ENCODE measurements around the gene HSPA1A. TPM values are rescaled to one million over a fixed set of nuclear protein-coding genes. Genes with fewer than 3 reads are reported as not detected.

The HSPA1A gene
- total and polyA plus RNA-seq, 9 of the 15 experiments (the other 6 are each of a cell fraction or from before 2014, with no cell fraction given) = 2.2 to 273 (median 107) TPM

- TF ChIP-seq, protein P1, sequence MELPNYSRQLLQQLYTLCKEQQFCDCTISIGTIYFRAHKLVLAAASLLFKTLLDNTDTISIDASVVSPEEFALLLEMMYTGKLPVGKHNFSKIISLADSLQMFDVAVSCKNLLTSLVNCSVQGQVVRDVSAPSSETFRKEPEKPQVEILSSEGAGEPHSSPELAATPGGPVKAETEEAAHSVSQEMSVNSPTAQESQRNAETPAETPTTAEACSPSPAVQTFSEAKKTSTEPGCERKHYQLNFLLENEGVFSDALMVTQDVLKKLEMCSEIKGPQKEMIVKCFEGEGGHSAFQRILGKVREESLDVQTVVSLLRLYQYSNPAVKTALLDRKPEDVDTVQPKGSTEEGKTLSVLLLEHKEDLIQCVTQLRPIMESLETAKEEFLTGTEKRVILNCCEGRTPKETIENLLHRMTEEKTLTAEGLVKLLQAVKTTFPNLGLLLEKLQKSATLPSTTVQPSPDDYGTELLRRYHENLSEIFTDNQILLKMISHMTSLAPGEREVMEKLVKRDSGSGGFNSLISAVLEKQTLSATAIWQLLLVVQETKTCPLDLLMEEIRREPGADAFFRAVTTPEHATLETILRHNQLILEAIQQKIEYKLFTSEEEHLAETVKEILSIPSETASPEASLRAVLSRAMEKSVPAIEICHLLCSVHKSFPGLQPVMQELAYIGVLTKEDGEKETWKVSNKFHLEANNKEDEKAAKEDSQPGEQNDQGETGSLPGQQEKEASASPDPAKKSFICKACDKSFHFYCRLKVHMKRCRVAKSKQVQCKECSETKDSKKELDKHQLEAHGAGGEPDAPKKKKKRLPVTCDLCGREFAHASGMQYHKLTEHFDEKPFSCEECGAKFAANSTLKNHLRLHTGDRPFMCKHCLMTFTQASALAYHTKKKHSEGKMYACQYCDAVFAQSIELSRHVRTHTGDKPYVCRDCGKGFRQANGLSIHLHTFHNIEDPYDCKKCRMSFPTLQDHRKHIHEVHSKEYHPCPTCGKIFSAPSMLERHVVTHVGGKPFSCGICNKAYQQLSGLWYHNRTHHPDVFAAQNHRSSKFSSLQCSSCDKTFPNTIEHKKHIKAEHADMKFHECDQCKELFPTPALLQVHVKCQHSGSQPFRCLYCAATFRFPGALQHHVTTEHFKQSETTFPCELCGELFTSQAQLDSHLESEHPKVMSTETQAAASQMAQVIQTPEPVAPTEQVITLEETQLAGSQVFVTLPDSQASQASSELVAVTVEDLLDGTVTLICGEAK (IDR thresholded peaks at IDR 0.05) = peak; percentile 73
- TF ChIP-seq, protein P1 (CRISPR knock-in tag; IDR thresholded peaks at IDR 0.05) = no peak
- TF ChIP-seq ZNF174 (CRISPR knock-in tag; IDR thresholded peaks at IDR 0.05) (0 out of 2 replicates have a peak, but pooled peaks have one; percentile 61), MTA3 (IDR thresholded peaks at IDR 0.05; ENCODE audit: borderline replicate concordance) (peak; percentile 97), TARDBP (IDR thresholded peaks at IDR 0.05) (peak; percentile 78)
Observed at GRCh38 chr6:31806470-31807272, 8.7 kb upstream of the HSPA1A start, which contains the start of gene LSM2 (continued).
